Measurements from ENCODE around the gene TRIM28. TPM values are rescaled to one million over a fixed set of nuclear protein-coding genes. Genes with fewer than 3 reads are reported as not detected.
"Not testable (repeated sequence)": the region's sequence is repeated elsewhere in the genome, so short reads cannot be mapped to it uniquely, and the experiment has no call there.

The TRIM28 gene
- total RNA-seq, 2 experiments from 2014 or later, result 488 to 571 TPM

DNA sequence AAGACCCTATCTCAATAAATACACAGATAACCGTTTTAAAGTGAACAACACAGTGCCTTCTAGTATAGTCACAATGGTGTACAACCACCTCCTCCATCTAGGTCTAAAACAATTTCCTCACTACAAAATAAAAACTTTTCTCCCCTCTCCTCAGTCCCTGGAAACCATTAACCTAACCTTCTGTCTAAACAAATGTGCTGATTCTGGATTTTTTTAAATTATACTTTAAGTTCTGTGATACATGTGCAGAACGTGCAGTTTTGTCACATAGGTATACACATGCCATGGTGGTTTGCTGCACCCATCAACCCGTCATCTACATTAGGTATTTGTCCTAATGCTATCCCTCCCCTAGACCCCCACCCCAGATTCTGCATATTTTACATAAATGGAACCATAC is 14.5 kb upstream of the TRIM28 start:
- Mint-ChIP-seq H3K4me3 (no peak overlapping the region), H3K27me3 (peaks cover 9% of the 10 kb centered on the region), H3K27ac (no peak overlapping the region), H3K4me1 (no peaks in the 10 kb centered on the region), H3K36me3 (no peaks in the 10 kb centered on the region), H3K9me3 (ENCODE audit: low read depth) (no peaks in the 10 kb centered on the region)
- ATAC-seq (no peak), DNase-seq (no peak)
- CTCF ChIA-PET, result interaction anchor here (0.7 to 1.7 kb wide), 3 partner anchors 10 to 13 kb away, joined by 3 to 9 read pairs (median 3); partner anchors contain the start of gene ZBTB45

DNA sequence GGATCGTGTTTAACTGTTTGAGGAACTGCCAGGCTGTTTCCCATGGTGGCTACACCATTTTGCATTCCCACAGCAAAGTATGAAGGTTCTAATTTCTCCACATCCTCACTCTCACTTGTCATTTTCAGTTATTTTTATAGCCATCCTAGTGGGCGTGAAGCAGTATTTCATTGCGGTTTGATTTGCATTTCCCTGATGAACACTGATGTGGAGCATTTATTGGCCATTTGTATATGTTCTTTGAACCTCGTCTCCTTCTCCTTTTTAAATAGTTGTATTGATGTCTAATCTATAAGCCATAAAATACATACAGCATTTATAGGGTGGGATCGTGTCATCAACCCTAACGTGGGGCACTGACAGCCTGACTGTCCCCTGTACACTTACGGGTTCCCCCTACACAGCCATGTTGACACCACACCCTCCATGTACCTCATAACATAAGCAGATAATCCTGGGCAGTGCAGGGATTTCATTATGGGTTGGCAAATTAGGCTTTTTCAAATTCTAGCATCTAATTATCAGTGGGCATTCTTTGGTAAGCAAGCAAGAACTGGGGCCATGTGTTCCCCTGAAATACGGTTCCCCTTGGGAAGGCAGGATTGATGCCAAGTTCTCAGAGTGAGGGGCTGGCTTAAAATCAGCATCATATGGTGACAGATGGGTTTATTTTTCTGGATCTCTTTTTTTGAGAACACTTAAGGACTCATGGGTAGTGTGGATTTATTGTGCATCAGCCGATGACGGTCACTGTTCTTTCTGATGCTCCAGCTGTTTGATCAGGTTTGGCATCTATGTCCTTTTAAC is 12.6 kb upstream of the TRIM28 start:
- Mint-ChIP-seq H3K27me3 (peaks cover 9% of the 10 kb centered on the region), H3K4me3 (no peak overlapping the region), H3K9me3 (ENCODE audit: low read depth) (no peaks in the 10 kb centered on the region), H3K27ac (no peak overlapping the region), H3K4me1 (no peaks in the 10 kb centered on the region), H3K36me3 (no peaks in the 10 kb centered on the region)
- no peak for ATAC-seq
- DNase-seq, result no peak
- CTCF ChIA-PET, result no interaction called here

DNA sequence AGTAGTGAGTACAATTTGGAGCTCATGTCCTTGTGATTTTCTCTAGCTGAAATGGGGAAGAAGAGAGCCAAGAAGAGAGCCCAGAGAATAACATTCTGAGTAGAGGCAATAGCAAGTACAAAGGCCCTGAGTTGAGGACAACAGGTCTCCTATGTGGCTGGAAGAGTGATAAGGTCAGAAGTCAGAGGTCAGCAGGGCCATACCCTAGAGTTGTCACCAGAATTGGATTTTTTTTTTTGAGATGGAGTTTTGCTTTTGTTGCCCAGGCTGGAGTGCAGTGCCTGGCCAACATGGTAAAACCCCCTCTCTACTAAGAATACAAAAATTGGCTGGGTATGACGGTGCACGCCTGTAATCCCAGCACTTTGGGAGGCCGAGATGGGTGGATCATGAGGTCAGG is 8.0 kb upstream of the TRIM28 start:
- no peak for ATAC-seq
- CTCF ChIA-PET, result interaction anchor here (4.5 kb wide), 1 partner anchor 16 kb away, joined by 33 read pairs; the partner anchor contains the start of gene ZBTB45
- H3K4me1 Mint-ChIP-seq, result peaks cover 12% of the 10 kb centered on the region
- no peak overlapping the region for H3K4me3 Mint-ChIP-seq
- no peaks in the 10 kb centered on the region for H3K9me3 Mint-ChIP-seq (ENCODE audit: low read depth)
- H3K27me3 Mint-ChIP-seq, result peaks cover 12% of the 10 kb centered on the region
- H3K27ac Mint-ChIP-seq, result no peak overlapping the region
- no peak for DNase-seq
- no peaks in the 10 kb centered on the region for H3K36me3 Mint-ChIP-seq

- ATAC-seq, result no peak
- CTCF ChIA-PET, result interaction anchor here (1.5 kb wide), 1 partner anchor 44 kb away, joined by 4 read pairs; no protein-coding TSS in a partner anchor
- H3K27ac Mint-ChIP-seq, result no peak overlapping the region
- no peak for DNase-seq
- peaks cover 10% of the 10 kb centered on the region for H3K27me3 Mint-ChIP-seq
- no peaks in the 10 kb centered on the region for H3K9me3 Mint-ChIP-seq (ENCODE audit: low read depth)
- H3K4me1 Mint-ChIP-seq, result peaks cover 12% of the 10 kb centered on the region
- no peaks in the 10 kb centered on the region for H3K36me3 Mint-ChIP-seq
- no peak overlapping the region for H3K4me3 Mint-ChIP-seq
Measured at GRCh38 chr19:58536852-58537798, 6.7 kb upstream of the TRIM28 start.

- DNase-seq, result peak; percentile 68
- H3K4me3 Mint-ChIP-seq, result peak overlapping the region; percentile 68
- peaks cover 13% of the 10 kb centered on the region for H3K4me1 Mint-ChIP-seq
- ATAC-seq, result peak; percentile 82
- H3K27ac Mint-ChIP-seq, result peak overlapping the region; percentile 63
- no peaks in the 10 kb centered on the region for H3K9me3 Mint-ChIP-seq (ENCODE audit: low read depth)
- CTCF ChIA-PET, result interaction anchor here (1.4 to 1.5 kb wide), 2 partner anchors 19 to 43 kb away, joined by 4 to 8 read pairs; partner anchors contain the start of gene ZBTB45
- H3K36me3 Mint-ChIP-seq, result no peaks in the 10 kb centered on the region
- H3K27me3 Mint-ChIP-seq, result peaks cover 12% of the 10 kb centered on the region
Measured at GRCh38 chr19:58538257-58539168, 5.4 kb upstream of the TRIM28 start.

GRCh38 chr19:58539169-58539559 is 4.7 kb upstream of the TRIM28 start:
- not testable (repeated sequence) for H3K9me3 Mint-ChIP-seq (ENCODE audit: low read depth); H3K27ac Mint-ChIP-seq

DNA sequence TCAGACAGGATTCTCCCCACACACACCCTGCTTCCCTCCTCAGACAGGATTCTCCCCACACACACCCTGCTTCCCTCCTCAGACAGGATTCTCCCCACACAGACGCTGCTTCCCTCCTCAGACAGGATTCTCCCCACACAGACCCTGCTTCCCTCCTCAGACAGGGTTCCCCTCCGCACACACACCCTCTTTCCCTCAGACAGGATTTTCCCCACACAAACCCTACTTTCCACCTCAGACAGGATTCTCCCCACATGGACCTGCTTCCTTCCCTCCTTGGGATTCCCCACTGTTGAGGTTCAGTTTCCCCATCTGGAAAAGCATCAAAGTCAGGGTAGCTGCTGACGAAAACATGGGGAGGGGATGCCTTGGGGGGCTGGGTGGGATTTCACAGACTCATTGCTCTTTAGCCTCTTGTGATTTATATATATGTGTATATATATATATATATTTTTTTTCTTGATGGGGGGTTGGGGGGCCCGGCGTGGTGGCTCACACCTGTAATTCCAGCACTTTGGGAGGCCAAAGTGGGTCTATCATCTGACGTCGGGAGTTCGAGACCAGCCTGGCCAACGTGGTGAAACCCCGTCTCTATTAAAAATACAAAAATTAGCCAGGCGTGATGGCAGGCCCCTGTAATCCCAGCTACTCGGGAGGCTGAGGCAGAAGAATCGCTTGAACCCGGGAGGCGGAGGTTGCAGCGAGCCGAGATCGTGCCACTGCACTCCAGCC is 1.1 kb upstream of the TRIM28 start:
- not testable (repeated sequence) for H3K9me3 Mint-ChIP-seq (ENCODE audit: low read depth); H3K27ac Mint-ChIP-seq; H3K4me3 Mint-ChIP-seq; ATAC-seq; DNase-seq
- CTCF ChIA-PET, result interaction anchor here (1.5 to 3.2 kb wide), 3 partner anchors 12 to 29 kb away, joined by 9 to 36 read pairs (median 12); partner anchors contain the start of genes CHMP2A and ZBTB45
- Mint-ChIP-seq H3K36me3 (peaks cover 25% of the 10 kb centered on the region), H3K4me1 (peaks cover 38% of the 10 kb centered on the region), H3K27me3 (peaks cover 12% of the 10 kb centered on the region)

More at GRCh38 chr19:58539169-58539559, 4.7 kb upstream of the TRIM28 start:
- CTCF ChIA-PET, result interaction anchor here (1.4 to 1.5 kb wide), 2 partner anchors 20 to 42 kb away, joined by 4 to 8 read pairs; partner anchors contain the start of gene ZBTB45
- H3K27me3 Mint-ChIP-seq, result peaks cover 12% of the 10 kb centered on the region
- H3K4me1 Mint-ChIP-seq, result peaks cover 18% of the 10 kb centered on the region
- not testable (repeated sequence) for DNase-seq, ATAC-seq, H3K36me3 Mint-ChIP-seq
- peak overlapping the region; percentile 68 for H3K4me3 Mint-ChIP-seq

DNA sequence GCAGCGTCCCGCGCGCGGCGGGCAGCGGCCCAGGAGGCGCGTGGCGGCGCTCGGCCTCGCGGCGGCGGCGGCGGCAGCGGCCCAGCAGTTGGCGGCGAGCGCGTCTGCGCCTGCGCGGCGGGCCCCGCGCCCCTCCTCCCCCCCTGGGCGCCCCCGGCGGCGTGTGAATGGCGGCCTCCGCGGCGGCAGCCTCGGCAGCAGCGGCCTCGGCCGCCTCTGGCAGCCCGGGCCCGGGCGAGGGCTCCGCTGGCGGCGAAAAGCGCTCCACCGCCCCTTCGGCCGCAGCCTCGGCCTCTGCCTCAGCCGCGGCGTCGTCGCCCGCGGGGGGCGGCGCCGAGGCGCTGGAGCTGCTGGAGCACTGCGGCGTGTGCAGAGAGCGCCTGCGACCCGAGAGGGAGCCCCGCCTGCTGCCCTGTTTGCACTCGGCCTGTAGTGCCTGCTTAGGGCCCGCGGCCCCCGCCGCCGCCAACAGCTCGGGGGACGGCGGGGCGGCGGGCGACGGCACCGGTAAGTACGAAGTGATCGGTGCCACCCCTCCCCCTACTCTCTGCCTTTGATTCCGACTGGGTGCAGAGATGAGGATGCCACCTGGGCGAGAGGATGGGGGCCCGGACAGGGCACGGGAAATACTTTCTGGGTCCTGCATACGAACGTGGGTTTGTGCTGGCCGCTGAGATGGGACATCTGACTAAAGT is 874 bp downstream of the TRIM28 start:
- Mint-ChIP-seq H3K4me3 (peak overlapping the region; percentile 96), H3K9me3 (ENCODE audit: low read depth) (no peaks in the 10 kb centered on the region), H3K4me1 (peaks cover 33% of the 10 kb centered on the region), H3K27me3 (peaks cover 3% of the 10 kb centered on the region), H3K36me3 (peaks cover 38% of the 10 kb centered on the region), H3K27ac (peak overlapping the region; percentile 94)
- DNase-seq (peak; percentile 60), ATAC-seq (peak; percentile 46)
- CTCF ChIA-PET, result interaction anchor here (1.0 to 3.2 kb wide), 6 partner anchors 8 to 37 kb away, joined by 3 to 36 read pairs (median 6); partner anchors contain the start of genes CHMP2A and ZBTB45

- CTCF ChIA-PET, result interaction anchor here (0.7 to 3.2 kb wide), 4 partner anchors 8 to 31 kb away, joined by 3 to 36 read pairs (median 8); partner anchors contain the start of genes CHMP2A and ZBTB45
- no peaks in the 10 kb centered on the region for H3K9me3 Mint-ChIP-seq (ENCODE audit: low read depth)
- H3K4me1 Mint-ChIP-seq, result peaks cover 33% of the 10 kb centered on the region
- H3K36me3 Mint-ChIP-seq, result peaks cover 42% of the 10 kb centered on the region
- ATAC-seq, result no peak
- H3K27ac Mint-ChIP-seq, result peak overlapping the region; percentile 89
- DNase-seq, result no peak
- peak overlapping the region; percentile 96 for H3K4me3 Mint-ChIP-seq
- H3K27me3 Mint-ChIP-seq, result peaks cover 2% of the 10 kb centered on the region
Measured at GRCh38 chr19:58545286-58546018, 1.6 kb downstream of the TRIM28 start.

DNA sequence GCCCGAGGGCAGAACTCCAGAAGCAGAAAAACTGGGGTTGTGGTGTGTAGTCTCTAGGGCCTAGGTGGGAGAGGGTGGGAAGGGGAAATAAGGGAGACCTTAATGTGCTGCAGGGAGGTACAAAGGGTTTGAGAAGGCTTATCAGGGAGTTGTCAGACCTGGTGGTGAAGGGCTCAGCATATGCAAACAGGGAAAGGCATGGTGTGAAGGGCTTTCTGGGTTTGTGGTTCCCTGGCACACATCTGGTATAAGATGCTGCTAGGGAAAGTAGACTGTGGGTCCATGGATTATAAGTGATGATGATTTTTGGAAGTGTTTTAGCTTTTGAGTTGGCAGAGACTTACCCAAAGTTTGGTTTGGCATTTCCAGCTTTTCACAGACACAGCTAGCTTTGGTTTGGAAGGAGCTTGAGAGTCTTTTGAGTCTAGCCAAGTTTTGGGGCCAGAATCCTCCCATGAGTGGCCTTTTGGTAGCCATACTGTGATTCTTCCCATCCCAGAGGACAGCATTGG is 2.2 kb downstream of the TRIM28 start:
- Mint-ChIP-seq H3K27me3 (peaks cover 2% of the 10 kb centered on the region), H3K9me3 (ENCODE audit: low read depth) (no peaks in the 10 kb centered on the region), H3K4me1 (peaks cover 35% of the 10 kb centered on the region), H3K36me3 (peaks cover 48% of the 10 kb centered on the region), H3K4me3 (peak overlapping the region; percentile 96), H3K27ac (peak overlapping the region; percentile 89)
- ATAC-seq (no peak), DNase-seq (no peak)
- CTCF ChIA-PET, result interaction anchor here (0.7 to 3.2 kb wide), 3 partner anchors 9 to 32 kb away, joined by 3 to 36 read pairs (median 12); partner anchors contain the start of genes CHMP2A and ZBTB45

Measured in activated CD8-positive, alpha-beta memory T cell treated with anti-CD3 and anti-CD28 coated beads, Interleukin-2, amount 10 ng/mL, durations not matched to agents 7 days and 5 days (primary cell).